H1 (cell line): ENCODE data around the gene PRKCA. TPM values are rescaled to one million over a fixed set of nuclear protein-coding genes. Genes with fewer than 3 reads are reported as not detected.

Source experiments
- CTCF ChIA-PET: fragments of 300-600 bp; sonication (Branson Sonifier 250); formaldehyde crosslinking; loops from one replicate; lab custom pipeline; 2021; ENCODE audit not compliant: partially characterized antibody; lab: Charles Lee
- POLR2A ChIA-PET: fragments of 300-600 bp; sonication (Branson Sonifier 250); formaldehyde crosslinking; loops from one replicate; lab custom pipeline; 2021; ENCODE audit warnings: inconsistent platforms; ENCODE audit not compliant: partially characterized antibody; lab: Charles Lee
- DNase-seq, 2 experiments: peaks; one replicate each; pipeline versions ENCODE4 v3.0.0 to v3.0.0-alpha.2; 2010 to 2022; ENCODE audit warnings: low spot score in 2 of 2, low read depth in 1 of 2, mixed read lengths in 1 of 2
- FAIRE-seq: peaks from 2 replicates; lab custom pipeline; 2011; peaks lifted over from hg19 to GRCh38; lab: Jason Lieb, UNC
- H2AFZ ChIP-seq: 2 replicates; pipeline ENCODE4 v1.8.1; 2012; ENCODE audit warnings: low read length, inconsistent platforms
- H2AK5ac ChIP-seq: 2 replicates; pipeline ENCODE4 v1.6.1; 2013; ENCODE audit warnings: low read depth, low read length
- H2BK120ac ChIP-seq: replicated peaks from 2 replicates; pipeline ENCODE3; 2013; ENCODE audit warnings: low read depth, low read length, inconsistent platforms
- H2BK12ac ChIP-seq: 2 replicates; pipeline ENCODE4 v1.6.1; 2013; ENCODE audit warnings: low read depth, low read length
- H2BK15ac ChIP-seq: 2 replicates; pipeline ENCODE4 v1.6.1; 2013; ENCODE audit warnings: low read length
- H2BK20ac ChIP-seq: 2 replicates; pipeline ENCODE4 v1.6.1; 2013; ENCODE audit warnings: low read length
- H2BK5ac ChIP-seq: 2 replicates; pipeline ENCODE4 v1.6.1; 2013; ENCODE audit warnings: low read depth, low read length
- H3K14ac ChIP-seq: 2 replicates; pipeline ENCODE4 v1.6.1; 2013; ENCODE audit warnings: inconsistent platforms; ENCODE audit not compliant: insufficient read length
- H3K18ac ChIP-seq: 2 replicates; pipeline ENCODE4 v1.6.1; 2013; ENCODE audit warnings: low read length; ENCODE audit errors: extremely low read depth
- H3K23ac ChIP-seq: 2 replicates; pipeline ENCODE4 v1.6.1; 2013; ENCODE audit warnings: inconsistent platforms; ENCODE audit not compliant: insufficient read length
- H3K23me2 ChIP-seq: 2 replicates; pipeline ENCODE4 v1.6.1; 2013; ENCODE audit warnings: low read depth, low read length
- H3K27ac ChIP-seq: 2 replicates; pipeline ENCODE4 v1.6.1; 2011; ENCODE audit warnings: low read depth, low read length, inconsistent platforms
- H3K27me3 ChIP-seq, 4 experiments: replicated peaks in 1 of 4; 1 replicate in 1 of 4; 2 replicates in 3 of 4; pipeline versions ENCODE4 v1.6.1 to v1.8.1; 2011 to 2013; ENCODE audit warnings: low read length in 3 of 4, mild to moderate bottlenecking in 3 of 4, inconsistent platforms in 2 of 4, mixed read lengths in 2 of 4, moderate library complexity in 1 of 4; ENCODE audit not compliant: control insufficient read depth in 3 of 4, insufficient read depth in 3 of 4; ENCODE audit errors: extremely low read depth in 1 of 4
- H3K36me3 ChIP-seq, 4 experiments: 2 replicates each; pipeline versions ENCODE4 v1.6.1 to v1.8.1; 2011 to 2013; ENCODE audit warnings: mild to moderate bottlenecking in 4 of 4, low read length in 3 of 4, moderate library complexity in 2 of 4, control low read depth in 1 of 4, inconsistent platforms in 1 of 4; ENCODE audit not compliant: insufficient read depth in 4 of 4, control insufficient read depth in 2 of 4
- H3K4ac ChIP-seq: replicated peaks from 2 replicates; pipeline ENCODE3; 2013; ENCODE audit warnings: low read length, low read depth, mixed read lengths, inconsistent platforms; ENCODE audit not compliant: insufficient read length
- H3K4me1 ChIP-seq, 4 experiments: replicated peaks in 1 of 4; 1 replicate in 1 of 4; 2 replicates in 3 of 4; pipeline versions ENCODE4 v1.6.1 to v1.8.1; 2011 to 2013; ENCODE audit warnings: low read length in 3 of 4, inconsistent platforms in 2 of 4, mixed read lengths in 1 of 4; ENCODE audit not compliant: insufficient read depth in 4 of 4, control insufficient read depth in 3 of 4
- H3K4me2 ChIP-seq, 2 experiments: 2 replicates each; pipeline versions ENCODE4 v1.6.1 to v1.8.1; 2011 to 2013; ENCODE audit warnings: low read depth in 2 of 2, low read length in 2 of 2, control low read depth in 1 of 2, inconsistent platforms in 1 of 2, mild to moderate bottlenecking in 1 of 2; ENCODE audit not compliant: insufficient read depth in 1 of 2
- H3K4me3 ChIP-seq, 4 experiments: fragments of 200-600, 300-600 bp in 1 of 4; sonication (generic), shearing (Covaris generic), sonication (Bioruptor Twin) in 1 of 4; 2 replicates each; pipeline versions ENCODE4 v1.5.1 to v1.8.1; 2011 to 2016; ENCODE audit warnings: low read length in 4 of 4, low read depth in 3 of 4, control low read depth in 2 of 4, inconsistent platforms in 2 of 4, mild to moderate bottlenecking in 2 of 4, mixed read lengths in 1 of 4, moderate library complexity in 1 of 4; ENCODE audit not compliant: insufficient read depth in 2 of 4; ENCODE audit errors: extremely low read depth in 1 of 4
- H3K56ac ChIP-seq: replicated peaks from 2 replicates; pipeline ENCODE3; 2013; ENCODE audit warnings: low read depth, mild to moderate bottlenecking, mixed read lengths, low read length, inconsistent platforms; ENCODE audit not compliant: insufficient read length
- H3K79me1 ChIP-seq: 2 replicates; pipeline ENCODE4 v1.6.1; 2013; ENCODE audit warnings: low read depth, low read length, control low read depth
- H3K79me2 ChIP-seq, 2 experiments: 2 replicates each; pipeline versions ENCODE4 v1.6.1 to v1.8.1; 2012 to 2013; ENCODE audit warnings: low read length in 2 of 2, mild to moderate bottlenecking in 2 of 2, inconsistent platforms in 1 of 2; ENCODE audit not compliant: insufficient read depth in 2 of 2, control insufficient read depth in 1 of 2
- H3K9ac ChIP-seq, 4 experiments: replicated peaks in 1 of 4; 1 replicate in 1 of 4; 2 replicates in 3 of 4; pipeline versions ENCODE4 v1.6.1 to v1.8.1; 2011 to 2013; ENCODE audit warnings: low read depth in 3 of 4, low read length in 3 of 4, control low read depth in 2 of 4, mild to moderate bottlenecking in 2 of 4, moderate library complexity in 2 of 4, inconsistent platforms in 1 of 4; ENCODE audit errors: extremely low read depth in 1 of 4
- H3K9me3 ChIP-seq, 2 experiments: 2 replicates each; pipeline versions ENCODE4 v1.6.1 to v1.8.1; 2012 to 2013; ENCODE audit warnings: mild to moderate bottlenecking in 2 of 2, moderate library complexity in 2 of 2, control low read depth in 1 of 2, inconsistent platforms in 1 of 2, low read depth in 1 of 2, low read length in 1 of 2, mixed read lengths in 1 of 2; ENCODE audit not compliant: insufficient read depth in 2 of 2
- H4K20me1 ChIP-seq, 2 experiments: replicated peaks in 1 of 2; 2 replicates each; pipeline versions ENCODE3 to v1.8.1; 2011 to 2013; ENCODE audit warnings: inconsistent platforms in 2 of 2, low read length in 2 of 2, mild to moderate bottlenecking in 1 of 2; ENCODE audit not compliant: insufficient read depth in 2 of 2, control insufficient read depth in 1 of 2
- H4K5ac ChIP-seq: 2 replicates; pipeline ENCODE4 v1.6.1; 2013; ENCODE audit warnings: low read length, low read depth, mixed read lengths, inconsistent platforms; ENCODE audit not compliant: insufficient read length
- H4K8ac ChIP-seq: 2 replicates; pipeline ENCODE4 v1.8.0; 2013; ENCODE audit warnings: mild to moderate bottlenecking, moderate library complexity, low read length, inconsistent platforms; ENCODE audit not compliant: insufficient read depth; ENCODE audit errors: extremely low read depth
- H4K91ac ChIP-seq: replicated peaks from 2 replicates; pipeline ENCODE3; 2013; ENCODE audit warnings: low read length, mixed read lengths, inconsistent platforms; ENCODE audit not compliant: insufficient read length
- EP300 ChIP-seq, 2 experiments: IDR thresholded peaks; 1 replicate in 1 of 2; 2 replicates in 1 of 2; pipeline ENCODE4 v1.6.1; 2011 to 2012; ENCODE audit warnings: low read depth in 2 of 2, low read length in 2 of 2, mild to moderate bottlenecking in 2 of 2, borderline replicate concordance in 1 of 2, inconsistent platforms in 1 of 2, moderate library complexity in 1 of 2
- SAP30 ChIP-seq: fragments of 300-600 bp; sonication (generic); IDR thresholded peaks from 2 replicates; pipeline ENCODE4 v1.7.1; 2012; ENCODE audit warnings: low read length, moderate library complexity, mild to moderate bottlenecking, inconsistent platforms; ENCODE audit not compliant: insufficient read depth, insufficient replicate concordance
- SIX5 ChIP-seq: IDR thresholded peaks from 2 replicates; pipeline ENCODE4 v1.6.1; 2011; ENCODE audit warnings: mild to moderate bottlenecking, low read depth, low read length
- WGBS, 2 experiments: shearing (Covaris generic) in 1 of 2; methylation state at CpG; one replicate each; pipeline versions ENCODE4 v1.1.6 to v1.1.7; 2013 to 2015; ENCODE audit warnings: low lambda C conversion rate in 2 of 2, mixed read lengths in 2 of 2, inconsistent platforms in 1 of 2, low coverage in 1 of 2, missing lambda C conversion rate in 1 of 2; ENCODE audit not compliant: insufficient replicate concordance in 2 of 2, insufficient coverage in 1 of 2, insufficient read length in 1 of 2; ENCODE audit errors: extremely low coverage in 1 of 2, missing lambda C conversion rate in 1 of 2; 5-methylcytosine and 5-hydroxymethylcytosine counted together
- polyA plus RNA-seq, 7 experiments: library from polyadenylated mRNA; depleted of rRNA in 3 of 7; stranded (reverse) in 5 of 7; unstranded in 2 of 7; fragments of >200 nt in 5 of 7; fragments of 200-250 nt in 2 of 7; gene quantifications; 1 replicate in 5 of 7; 2 replicates in 1 of 7; 4 replicates in 1 of 7; pipeline versions ENCODE4 v1.2.1 to v1.2.3, GENCODE V29; 2011 to 2013; ENCODE audit warnings: missing spikeins in 2 of 7, mixed read lengths in 2 of 7
- total RNA-seq: library from RNA; stranded (reverse); fragmentation: NEBNext Ultra II Directional; extraction: Animal tissue kit (Norgen Biotek cat#: 25700); gene quantifications from 2 replicates; pipeline ENCODE4 v1.2.1, GENCODE V29; 2021
- TF ChIP-seq, protein P1 (sequence below): IDR thresholded peaks from 2 replicates; pipeline ENCODE4 v1.6.1; 2012; ENCODE audit warnings: inconsistent platforms

The PRKCA gene
- total and polyA plus RNA-seq, 2 of the 8 experiments (the other 6 are each of a cell fraction or from before 2014, with no cell fraction given), result 5.8 to 17.8 TPM

DNA sequence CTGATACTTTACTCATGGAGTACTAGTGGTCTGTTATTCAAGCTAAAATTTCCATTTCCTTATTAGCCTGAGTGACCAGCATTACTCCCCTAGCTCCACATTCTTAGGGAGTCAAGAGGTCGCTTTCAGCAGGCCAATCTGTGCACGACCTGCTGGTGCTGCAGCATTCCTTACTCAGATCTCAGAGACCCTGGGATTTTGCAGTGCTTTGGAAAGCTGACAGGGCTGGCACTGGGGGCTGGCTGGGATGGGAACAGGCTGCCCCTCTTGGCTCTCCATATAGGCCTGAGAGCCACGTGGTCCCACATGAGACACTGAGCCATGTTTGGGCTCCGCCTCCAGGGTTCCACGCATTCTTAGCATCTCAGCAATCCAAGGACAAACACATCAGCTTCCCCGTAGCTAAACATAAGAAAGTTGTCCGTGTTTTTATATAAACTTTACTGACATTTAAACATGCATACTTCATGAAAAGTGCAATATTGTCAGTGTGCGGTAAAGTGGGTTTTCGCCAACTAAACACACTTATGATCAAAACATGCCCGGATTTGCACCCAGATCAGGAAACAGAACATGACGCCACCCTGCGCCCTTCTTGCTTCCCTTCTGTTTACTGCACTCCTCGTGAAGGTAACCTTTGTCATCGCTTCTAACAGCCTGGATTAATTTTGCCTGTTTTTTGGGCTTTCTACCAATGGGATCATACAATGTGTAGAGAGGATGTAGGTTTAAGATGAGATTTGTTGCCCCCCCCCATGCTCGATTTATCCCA, 278.0 kb downstream of the PRKCA start:
- Histone ChIP-seq H3K23me2 (no peaks in the 10 kb centered on the region), H2BK120ac (no peak overlapping the region), H3K9ac (no peak overlapping the region), H3K27ac (no peak overlapping the region), H3K9me3 (no peaks in the 10 kb centered on the region), H3K4me3 (no peak overlapping the region), H3K27me3 (no peaks in the 10 kb centered on the region), H2BK5ac (peak overlapping the region; percentile 38; the same call in 1 of the 2 replicates), H4K91ac (no peak overlapping the region), H3K4me1 (peaks cover 0 to 14% (median 7%) of the 10 kb centered on the region in 4 experiments; a peak in 5 of 7 replicates), H3K18ac (0 out of 2 replicates have a peak overlapping the region, but pooled peaks have one; percentile 21), H3K14ac (no peak overlapping the region), H2AFZ (no peak overlapping the region), H4K20me1 (no peaks in the 10 kb centered on the region), H3K79me1 (no peaks in the 10 kb centered on the region), H2BK15ac (no peak overlapping the region), H2AK5ac (no peak overlapping the region), H2BK20ac (no peak overlapping the region), H4K8ac (no peak overlapping the region), H3K36me3 (no peaks in the 10 kb centered on the region), H3K56ac (no peak overlapping the region), H3K4ac (no peak overlapping the region), H4K5ac (no peak overlapping the region), H3K79me2 (no peaks in the 10 kb centered on the region), H3K4me2 (no peak overlapping the region)
- 77% methylated on average over 15 of the region's 15 CpGs; no CpG with 5 or more reads in 1 of the 2 experiments for WGBS, 2 experiments
- ChIA-PET CTCF (interaction anchor here (0.6 to 1.6 kb wide), 9 partner anchors 8 to 380 kb away, joined by 3 to 9 read pairs (median 4); no protein-coding TSS in a partner anchor), POLR2A (interaction anchor here (0.9 to 1.4 kb wide), 4 partner anchors 9 to 276 kb away, joined by 3 to 4 read pairs (median 3); no protein-coding TSS in a partner anchor)
- no peak for DNase-seq
- TF ChIP-seq, protein P1, sequence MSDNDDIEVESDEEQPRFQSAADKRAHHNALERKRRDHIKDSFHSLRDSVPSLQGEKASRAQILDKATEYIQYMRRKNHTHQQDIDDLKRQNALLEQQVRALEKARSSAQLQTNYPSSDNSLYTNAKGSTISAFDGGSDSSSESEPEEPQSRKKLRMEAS, result 0 out of 2 replicates have a peak, but pooled peaks have one; percentile 24
- TF ChIP-seq SAP30 (no peak), SIX5 (no peak), EP300 (IDR thresholded peaks at IDR 0.05; ENCODE audit: borderline replicate concordance in 1 of 2, low read depth in 2 of 2, low read length in 2 of 2) (no peak)
- TF ChIP-seq, all 59 proteins: peak for 1
- Histone ChIP-seq H2BK12ac (no peak overlapping the region), H3K23ac (no peak overlapping the region)
- no peak for FAIRE-seq
